Measurements from ENCODE around the gene PCDH18.

DNA sequence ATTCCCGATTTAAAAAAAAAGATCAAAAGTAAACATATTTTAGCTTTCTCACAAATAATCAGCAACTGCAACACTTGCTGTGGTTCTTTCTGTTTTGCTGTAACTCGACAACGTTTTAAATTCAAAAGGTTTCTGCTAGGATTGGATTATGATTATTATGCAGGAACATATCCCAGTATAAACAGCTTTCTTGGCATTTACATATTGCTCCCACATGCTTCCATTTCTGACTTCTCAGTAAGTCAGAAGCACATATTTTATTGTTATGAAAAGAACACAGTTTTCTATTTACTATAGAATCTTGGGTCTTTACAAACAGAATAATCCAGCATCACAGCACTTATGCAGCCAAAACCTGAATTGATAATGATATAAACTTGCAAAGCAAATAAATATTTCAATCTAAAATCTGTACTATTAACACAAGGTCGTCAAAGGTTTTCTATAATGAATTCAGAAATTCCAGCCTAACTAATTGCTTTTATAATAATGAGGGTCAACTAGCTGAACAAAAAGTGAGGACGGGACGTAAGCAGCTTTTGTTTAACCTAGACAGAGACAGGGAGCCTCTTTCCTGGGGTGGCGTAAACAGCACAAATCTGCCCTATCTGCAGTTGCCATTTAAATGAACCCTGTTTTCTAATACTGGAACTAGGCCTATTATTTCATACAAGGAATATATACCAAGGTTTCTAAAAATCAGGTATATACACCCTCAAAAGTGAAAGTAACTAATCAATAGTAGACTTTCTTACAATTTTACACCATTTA lies 9.8 kb upstream of the PCDH18 start:
- no peak for TF ChIP-seq EZH2 (IDR thresholded peaks at IDR 0.05; ENCODE audit: insufficient read depth, poor library complexity, severe bottlenecking)
- TF ChIP-seq EZH2phosphoT487 (IDR thresholded peaks at IDR 0.05; ENCODE audit: insufficient read depth, low read depth): no peak

Measured in GM23248 (cell line).